Measurements from ENCODE around the gene KRTAP19-8.

The KRTAP19-8 gene

GRCh38 chr21:30990514-30991262 lies 47.6 kb downstream of the KRTAP19-8 start:
- Mint-ChIP-seq H3K4me1 (ENCODE audit: low read depth) (peaks cover 2% of the 10 kb centered on the region), H3K4me3 (no peak overlapping the region), H3K27me3 (ENCODE audit: low read depth) (peaks cover 22% of the 10 kb centered on the region), H3K9me3 (no peaks in the 10 kb centered on the region), H3K36me3 (ENCODE audit: low read depth) (no peaks in the 10 kb centered on the region), H3K27ac (no peak overlapping the region)

DNA sequence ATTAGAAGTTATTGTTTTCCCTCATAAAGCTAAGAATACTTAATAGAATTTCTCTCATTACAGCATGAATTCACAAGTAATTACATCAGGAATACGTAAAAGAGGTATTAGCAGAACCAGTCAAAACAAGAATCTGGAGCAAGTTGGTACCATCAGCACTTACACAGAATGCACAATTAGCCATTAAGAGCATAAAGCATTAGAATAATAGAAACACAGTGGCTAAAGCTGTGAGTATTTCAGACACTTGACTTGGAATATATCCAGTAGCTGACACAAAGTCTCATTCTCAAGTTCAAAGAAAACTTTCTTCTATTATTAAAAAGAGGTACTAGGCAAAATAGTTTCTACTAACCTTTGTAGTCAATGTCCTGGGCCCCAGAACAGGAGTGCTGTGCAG lies 49.6 kb downstream of the KRTAP19-8 start:
- Mint-ChIP-seq H3K36me3 (ENCODE audit: low read depth) (no peaks in the 10 kb centered on the region), H3K4me3 (no peak overlapping the region), H3K27me3 (ENCODE audit: low read depth) (peaks cover 27% of the 10 kb centered on the region), H3K9me3 (no peaks in the 10 kb centered on the region), H3K4me1 (ENCODE audit: low read depth) (no peaks in the 10 kb centered on the region), H3K27ac (no peak overlapping the region)

Measured in T-helper 1 cell treated with Interleukin-12 subunit alpha and Interleukin-12 subunit beta and Interleukin-4 antibody, amounts not matched to agents 30 μg/mL and 1 μg/mL, for 36 hours (primary cell).